Measurements from ENCODE around the gene APOM. TPM values are rescaled to one million over a fixed set of nuclear protein-coding genes. Genes with fewer than 3 reads are reported as not detected.

The APOM gene
- total and polyA plus RNA-seq, 5 experiments from 2014 or later, result 2.2 to 8.0 (median 5.0) TPM

DNA sequence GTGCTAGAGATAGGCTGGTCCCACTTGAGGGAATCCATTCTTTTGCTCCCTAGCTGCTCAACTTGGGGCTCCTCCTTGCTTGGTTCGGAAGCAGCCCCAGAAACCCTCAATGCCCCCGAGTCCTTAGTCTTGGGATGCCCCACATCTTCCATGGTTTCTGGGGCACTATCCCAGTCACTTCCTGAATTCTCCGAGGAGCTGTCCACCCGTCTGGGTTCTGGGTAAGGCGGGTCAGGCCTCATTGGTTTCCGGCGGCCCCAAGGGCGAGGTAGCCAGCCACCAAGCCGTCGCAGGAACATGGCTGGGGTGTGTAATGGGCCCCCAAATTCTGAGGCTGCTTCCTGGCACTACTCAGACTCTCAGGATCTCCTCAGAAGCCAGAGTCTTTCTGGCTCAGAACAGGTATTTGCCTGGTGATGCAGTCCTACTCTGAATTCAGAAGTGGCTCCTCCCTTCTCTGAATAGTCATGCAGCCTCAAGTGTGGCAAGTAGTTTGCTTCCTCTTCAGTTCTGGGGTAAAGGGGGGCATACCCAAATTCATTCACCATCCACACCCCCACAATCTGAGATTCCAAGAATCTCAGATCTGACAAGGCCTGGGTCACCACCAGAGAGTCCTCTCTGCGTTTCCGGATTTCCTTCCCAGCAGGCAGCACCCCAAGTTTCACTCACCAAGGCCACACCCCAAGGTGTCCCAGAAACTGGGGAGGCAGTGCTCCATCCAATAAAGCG lies 4.1 kb downstream of the APOM start:
- Mint-ChIP-seq H3K4me3 (peak overlapping the region; percentile 85 to 95 (median 93)), H3K27me3 (no peaks in the 10 kb centered on the region), H3K9me3 (no peaks in the 10 kb centered on the region), H3K36me3 (peaks cover 0 to 45% (median 5%) of the 10 kb centered on the region in 3 donors), H3K27ac (peak overlapping the region; percentile 84 to 93 (median 90)), H3K4me1 (peaks cover 42 to 90% (median 87%) of the 10 kb centered on the region in 4 donors)
- POLR2A ChIA-PET, result interaction anchor here (0.5 to 7.9 kb wide), 12 partner anchors 7 to 299 kb away, joined by 3 to 223 read pairs (median 4); partner anchors contain the start of genes ABHD16A, APOM, BAG6 and NELFE
- ATAC-seq, result peak; percentile 40 to 59
- DNase-seq, result peak in 7 of 10 donors; percentile 8 to 47 (median 26)

DNA sequence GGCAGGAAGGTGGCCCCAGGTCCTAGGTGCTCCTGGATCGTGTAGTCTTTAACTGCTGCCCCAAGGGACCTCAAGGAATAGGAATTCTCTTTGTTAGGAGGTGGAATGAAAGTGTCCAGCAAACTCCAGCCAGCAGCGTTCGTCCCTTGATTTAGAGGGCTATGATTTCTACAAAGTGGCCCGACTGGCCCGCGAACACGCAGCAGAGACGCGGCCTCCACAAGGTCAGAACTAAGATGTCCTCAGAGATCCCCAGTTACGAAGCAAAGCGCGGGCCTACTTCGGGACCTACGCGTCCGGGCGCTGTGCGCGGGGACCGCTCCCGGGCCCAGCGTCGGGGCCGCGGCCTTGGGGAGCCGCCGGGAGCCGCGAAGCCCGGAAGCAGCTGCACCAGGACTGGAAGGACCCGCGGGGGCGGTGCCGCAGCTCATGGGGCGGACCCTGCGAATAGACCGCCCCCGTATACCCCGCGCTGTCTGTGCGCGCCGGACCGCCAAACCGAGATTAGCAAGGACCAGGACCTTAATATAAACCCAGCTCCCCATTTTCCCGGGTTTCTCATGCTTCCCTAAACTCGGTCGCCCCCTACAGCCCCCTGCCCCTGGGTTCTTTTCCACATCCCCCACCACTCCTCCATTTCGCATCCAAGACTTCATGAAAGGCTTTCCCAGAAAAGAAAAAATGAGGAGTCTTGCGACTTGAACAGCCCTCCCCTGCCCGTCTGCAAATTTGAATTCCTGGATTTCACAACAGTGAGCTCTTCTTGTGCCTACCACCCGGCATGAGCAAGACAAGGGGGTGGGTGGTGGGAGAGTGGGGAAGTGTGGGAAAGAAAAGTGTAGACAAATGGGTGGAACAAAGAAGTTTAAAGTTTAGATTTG lies 4.9 kb downstream of the APOM start, which contains the start of gene C6orf47:
Gene C6orf47 (minus strand): TSS at position 398 of the 881 bp plus-strand sequence. CDS start 831 bp downstream, outside the sequence.
- Mint-ChIP-seq H3K4me1 (peaks cover 39 to 89% (median 83%) of the 10 kb centered on the region in 4 donors), H3K36me3 (peaks cover 0 to 42% (median 5%) of the 10 kb centered on the region in 3 donors), H3K27me3 (no peaks in the 10 kb centered on the region), H3K4me3 (peak within 1 kb of the TSS; percentile 85 to 95 (median 93)), H3K27ac (peak within 1 kb of the TSS; percentile 84 to 93 (median 90)), H3K9me3 (no peaks in the 10 kb centered on the region)
- POLR2A ChIA-PET, result interaction anchor here (0.5 to 7.9 kb wide), 18 partner anchors 8 to 753 kb away, joined by 3 to 223 read pairs (median 4); partner anchors contain the start of genes ABHD16A, APOM, BAG6 and DDX39B
- DNase-seq (peak; percentile 59 to 81 (median 69)), ATAC-seq (peak; percentile 57 to 74)

DNA sequence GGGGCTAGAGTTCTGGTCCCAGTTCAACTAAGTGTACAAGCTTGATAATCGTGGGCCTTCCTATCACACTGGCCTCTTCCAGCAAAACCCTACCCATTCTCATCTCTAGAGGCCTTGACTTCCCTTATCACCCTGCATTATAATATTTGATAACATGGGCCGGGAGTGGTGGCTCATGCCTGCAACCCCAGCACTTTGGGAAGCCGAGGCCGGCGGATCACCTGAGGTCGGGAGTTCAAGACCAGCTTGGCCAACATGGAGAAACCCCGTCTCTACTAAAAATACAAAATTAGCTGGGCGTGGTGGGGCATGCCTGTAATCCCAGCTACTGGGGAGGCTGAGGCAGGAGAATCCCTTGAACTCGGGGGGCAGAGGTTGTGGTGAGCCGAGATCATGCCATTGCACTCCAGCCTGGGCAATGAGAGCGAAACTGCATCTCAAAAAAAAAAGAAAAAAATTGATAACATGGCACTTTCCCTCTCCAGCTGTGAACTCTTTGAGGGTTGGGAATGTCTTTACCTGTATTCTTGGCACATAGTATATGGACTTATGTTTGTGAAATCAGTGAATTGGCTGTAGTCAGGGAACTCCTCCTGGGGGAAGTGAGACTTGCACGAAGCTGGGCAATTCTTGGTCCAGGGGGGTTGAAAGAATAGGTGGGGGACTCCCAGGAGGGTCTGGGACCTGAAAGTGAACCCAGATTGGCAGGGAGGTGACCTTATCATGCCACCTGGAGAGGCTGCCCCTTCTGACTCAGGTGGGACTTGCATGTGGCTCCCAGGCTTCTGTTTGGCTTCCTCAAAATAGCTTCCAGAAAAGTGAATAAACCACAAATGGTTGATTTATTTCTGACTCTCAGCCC lies 5.8 kb downstream of the APOM start:
- peak overlapping the region; percentile 72 to 93 (median 90) for H3K27ac Mint-ChIP-seq
- POLR2A ChIA-PET, result interaction anchor here (0.7 to 7.9 kb wide), 19 partner anchors 9 to 754 kb away, joined by 3 to 223 read pairs (median 3); partner anchors contain the start of genes ABHD16A, APOM, BAG6 and DDX39B
- DNase-seq (no peak), ATAC-seq (no peak)
- H3K36me3 Mint-ChIP-seq, result peaks cover 0 to 40% (median 4%) of the 10 kb centered on the region in 3 donors
- peaks cover 40 to 89% (median 83%) of the 10 kb centered on the region in 4 donors for H3K4me1 Mint-ChIP-seq
- no peaks in the 10 kb centered on the region for H3K27me3 Mint-ChIP-seq
- no peaks in the 10 kb centered on the region for H3K9me3 Mint-ChIP-seq
- H3K4me3 Mint-ChIP-seq, result peak overlapping the region; percentile 80 to 95 (median 93)

DNA sequence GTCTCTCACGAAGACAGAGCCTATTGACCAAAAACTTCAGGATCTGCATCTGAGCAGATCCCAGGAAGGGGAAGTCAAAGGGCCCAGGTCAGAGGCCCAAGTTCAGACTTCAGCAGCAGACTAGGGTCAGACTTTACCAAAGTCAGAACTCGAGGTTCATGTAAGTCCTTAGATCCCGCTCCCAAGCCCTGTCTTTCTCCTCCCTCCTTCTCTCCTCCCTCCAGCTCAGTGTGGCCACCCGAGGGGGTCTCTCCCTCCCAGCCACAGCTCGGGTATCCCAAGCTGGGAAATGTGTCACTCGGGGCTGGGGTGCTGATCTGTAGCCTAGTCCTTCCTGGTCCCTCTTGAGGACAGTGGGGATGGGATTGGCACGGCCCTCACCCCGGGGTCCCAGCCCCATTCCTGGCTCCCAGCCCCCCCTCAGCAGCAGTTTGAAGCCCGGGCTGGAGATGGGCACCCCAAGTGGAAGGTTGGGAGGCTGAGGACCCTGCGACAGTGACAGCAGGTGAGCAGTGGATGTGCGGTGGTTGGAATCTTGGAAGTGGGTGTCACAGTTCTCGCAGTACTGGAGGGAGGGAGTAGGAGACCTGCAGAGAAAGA lies 6.5 kb downstream of the APOM start:
- Mint-ChIP-seq H3K4me1 (peaks cover 40 to 91% (median 82%) of the 10 kb centered on the region in 4 donors), H3K27me3 (no peaks in the 10 kb centered on the region), H3K4me3 (peak overlapping the region; percentile 36 to 95 (median 69)), H3K9me3 (no peaks in the 10 kb centered on the region), H3K27ac (peak overlapping the region in 9 of 10 donors; percentile 52 to 92 (median 70)), H3K36me3 (peaks cover 0 to 42% (median 3%) of the 10 kb centered on the region in 3 donors)
- ATAC-seq (no peak), DNase-seq (no peak)
- POLR2A ChIA-PET, result interaction anchor here (0.6 to 7.9 kb wide), 7 partner anchors 9 to 203 kb away, joined by 3 to 223 read pairs (median 3); partner anchors contain the start of genes ABHD16A, APOM and BAG6

DNA sequence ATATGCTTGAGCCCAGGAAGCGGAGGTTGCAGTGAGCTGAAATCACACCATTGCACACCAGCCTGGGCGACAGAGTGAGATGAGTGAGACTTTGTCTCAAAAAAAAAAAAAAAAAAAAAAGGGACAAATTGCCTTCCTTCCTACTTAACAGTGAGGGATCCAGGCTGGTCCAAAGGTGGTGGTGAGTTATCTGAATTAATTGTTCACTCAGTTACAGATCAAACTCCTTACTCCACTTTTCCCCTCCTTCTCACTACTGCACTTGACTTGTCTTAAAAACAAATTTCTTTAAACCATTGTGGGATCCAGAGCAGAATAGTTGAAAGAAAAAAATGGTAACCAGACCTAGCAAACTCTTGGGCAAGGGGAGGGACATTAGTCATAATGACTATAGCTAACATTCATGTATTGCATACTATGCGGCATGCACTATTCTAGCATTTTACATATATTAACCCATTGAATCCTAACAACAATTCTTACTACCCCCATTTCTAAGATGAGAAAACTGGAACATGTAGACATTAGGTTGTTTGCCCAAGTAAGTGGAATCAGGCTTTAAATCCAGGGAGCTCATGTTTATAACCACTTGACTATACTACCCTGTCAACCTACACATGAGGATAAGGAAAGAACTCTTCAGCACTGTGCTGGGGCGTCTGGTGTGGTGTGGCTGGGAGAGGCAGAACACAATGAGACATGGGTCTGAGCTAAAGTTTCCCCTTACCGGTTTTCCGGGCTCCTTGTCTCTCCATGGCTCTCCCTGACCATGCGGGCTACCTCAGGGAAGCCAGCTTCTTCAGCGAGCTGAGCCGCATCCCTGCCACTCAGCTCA lies 7.6 kb downstream of the APOM start:
- peaks cover 0 to 45% (median 10%) of the 10 kb centered on the region in 3 donors for H3K36me3 Mint-ChIP-seq
- no peaks in the 10 kb centered on the region for H3K9me3 Mint-ChIP-seq
- peak overlapping the region; percentile 93 to 100 (median 97) for H3K4me3 Mint-ChIP-seq
- no peak for DNase-seq
- peak overlapping the region; percentile 73 to 99 (median 98) for H3K27ac Mint-ChIP-seq
- POLR2A ChIA-PET, result interaction anchor here (0.6 to 7.9 kb wide), 8 partner anchors 10 to 201 kb away, joined by 3 to 223 read pairs (median 4); partner anchors contain the start of genes ABHD16A, APOM, BAG6 and DDX39B
- no peaks in the 10 kb centered on the region for H3K27me3 Mint-ChIP-seq
- ATAC-seq, result no peak
- peaks cover 35 to 90% (median 81%) of the 10 kb centered on the region in 4 donors for H3K4me1 Mint-ChIP-seq

DNA sequence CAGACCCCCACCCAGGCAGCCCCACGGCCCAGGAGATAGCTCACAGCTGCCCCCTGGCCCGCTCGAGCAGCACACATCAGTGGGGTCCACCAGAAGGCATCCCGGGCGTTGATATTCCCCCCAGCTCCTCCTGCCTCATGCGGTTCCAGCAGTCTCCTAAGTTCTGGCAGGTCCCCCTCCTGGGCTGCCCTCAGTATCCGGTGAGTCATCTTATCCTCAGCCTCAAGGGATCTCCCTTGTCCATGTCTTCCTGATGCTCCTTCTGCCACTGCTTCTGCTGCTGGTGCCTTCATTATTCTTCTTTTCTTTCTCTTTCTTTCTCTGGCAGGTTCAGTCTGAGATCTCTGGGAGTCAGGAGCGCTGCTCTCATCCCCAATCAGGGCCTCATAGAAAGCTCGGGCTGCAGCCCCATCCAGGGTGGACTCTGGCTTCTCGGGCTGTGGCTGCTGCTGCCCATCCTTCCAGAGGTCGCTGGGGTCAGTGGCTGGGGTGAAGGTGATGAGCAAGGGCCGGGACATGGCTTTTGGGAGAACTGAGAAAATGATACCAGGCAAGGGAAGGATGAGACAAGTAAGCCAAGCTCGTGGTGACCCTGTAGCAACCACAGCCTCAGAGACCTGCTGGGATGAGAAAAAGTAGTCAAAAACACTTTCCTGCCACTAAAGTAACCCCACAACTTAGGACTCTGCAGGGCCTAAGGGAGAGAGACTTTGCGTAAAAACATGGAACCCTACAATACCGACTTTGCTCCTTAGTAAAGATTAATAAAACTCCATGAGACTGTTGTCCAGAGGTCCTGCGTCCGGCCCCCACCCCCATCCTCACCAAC lies 8.5 kb downstream of the APOM start:
- ATAC-seq (no peak), DNase-seq (no peak)
- Mint-ChIP-seq H3K27me3 (no peaks in the 10 kb centered on the region), H3K9me3 (no peaks in the 10 kb centered on the region), H3K4me1 (peaks cover 30 to 87% (median 77%) of the 10 kb centered on the region in 4 donors), H3K4me3 (peak overlapping the region; percentile 93 to 100 (median 97)), H3K27ac (peak overlapping the region; percentile 96 to 99 (median 98)), H3K36me3 (peaks cover 0 to 49% (median 10%) of the 10 kb centered on the region in 3 donors)
- POLR2A ChIA-PET, result interaction anchor here (0.6 to 7.9 kb wide), 27 partner anchors 11 to 1607 kb away, joined by 3 to 223 read pairs (median 3); partner anchors contain the start of genes ABHD16A, APOM, ATF6B and BAG6

DNA sequence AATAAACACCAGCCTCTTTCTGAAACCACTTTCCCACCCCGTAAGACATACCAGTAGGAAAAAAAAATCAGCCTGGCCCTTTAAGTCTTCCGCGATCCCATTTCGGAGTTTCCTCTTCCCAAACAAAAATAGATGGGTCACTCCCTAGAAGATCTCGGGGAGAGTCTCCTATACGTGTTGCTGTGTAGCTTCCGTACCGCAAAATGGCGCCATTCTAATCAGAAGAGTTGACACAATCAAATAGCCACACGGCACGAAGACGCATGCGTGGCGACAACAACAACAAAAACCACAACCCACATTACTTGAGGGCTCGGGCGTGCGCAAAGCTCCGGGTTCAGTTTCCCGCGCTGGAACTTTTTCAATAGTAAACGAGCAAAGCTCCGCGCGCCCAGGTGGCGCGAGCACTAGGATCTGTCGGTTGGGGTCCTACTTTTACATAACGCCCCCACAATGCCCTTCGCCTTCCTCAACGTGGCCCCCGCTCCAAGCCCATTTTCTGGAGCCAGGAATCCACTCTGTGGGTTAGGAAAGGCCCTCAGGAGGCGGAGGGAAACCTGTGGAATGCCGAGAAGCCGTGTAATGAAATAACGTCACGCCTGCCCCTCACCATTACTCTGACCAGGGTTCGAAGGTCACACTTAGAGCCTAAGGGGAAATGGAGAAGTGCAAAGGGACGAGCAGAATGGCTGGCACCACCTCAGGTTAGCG lies 9.3 kb downstream of the APOM start, which contains the start of gene GPANK1:
Gene GPANK1 (minus strand): TSS at position 208 of the 711 bp plus-strand sequence. CDS start 519 bp downstream, outside the sequence.
- H3K36me3 Mint-ChIP-seq, result peaks cover 0 to 57% (median 9%) of the 10 kb centered on the region in 3 donors
- peak; percentile 74 to 95 (median 88) for DNase-seq
- POLR2A ChIA-PET, result interaction anchor here (0.6 to 7.9 kb wide), 24 partner anchors 12 to 1602 kb away, joined by 3 to 223 read pairs (median 4); partner anchors contain the start of genes ABHD16A, APOM, ATF6B and BAG6
- H3K27ac Mint-ChIP-seq, result peak within 1 kb of the TSS; percentile 96 to 99 (median 98)
- H3K4me1 Mint-ChIP-seq, result peaks cover 23 to 80% (median 71%) of the 10 kb centered on the region in 4 donors
- ATAC-seq, result peak; percentile 41 to 43
- peak within 1 kb of the TSS; percentile 93 to 100 (median 97) for H3K4me3 Mint-ChIP-seq
- no peaks in the 10 kb centered on the region for H3K27me3 Mint-ChIP-seq
- H3K9me3 Mint-ChIP-seq, result no peaks in the 10 kb centered on the region

DNA sequence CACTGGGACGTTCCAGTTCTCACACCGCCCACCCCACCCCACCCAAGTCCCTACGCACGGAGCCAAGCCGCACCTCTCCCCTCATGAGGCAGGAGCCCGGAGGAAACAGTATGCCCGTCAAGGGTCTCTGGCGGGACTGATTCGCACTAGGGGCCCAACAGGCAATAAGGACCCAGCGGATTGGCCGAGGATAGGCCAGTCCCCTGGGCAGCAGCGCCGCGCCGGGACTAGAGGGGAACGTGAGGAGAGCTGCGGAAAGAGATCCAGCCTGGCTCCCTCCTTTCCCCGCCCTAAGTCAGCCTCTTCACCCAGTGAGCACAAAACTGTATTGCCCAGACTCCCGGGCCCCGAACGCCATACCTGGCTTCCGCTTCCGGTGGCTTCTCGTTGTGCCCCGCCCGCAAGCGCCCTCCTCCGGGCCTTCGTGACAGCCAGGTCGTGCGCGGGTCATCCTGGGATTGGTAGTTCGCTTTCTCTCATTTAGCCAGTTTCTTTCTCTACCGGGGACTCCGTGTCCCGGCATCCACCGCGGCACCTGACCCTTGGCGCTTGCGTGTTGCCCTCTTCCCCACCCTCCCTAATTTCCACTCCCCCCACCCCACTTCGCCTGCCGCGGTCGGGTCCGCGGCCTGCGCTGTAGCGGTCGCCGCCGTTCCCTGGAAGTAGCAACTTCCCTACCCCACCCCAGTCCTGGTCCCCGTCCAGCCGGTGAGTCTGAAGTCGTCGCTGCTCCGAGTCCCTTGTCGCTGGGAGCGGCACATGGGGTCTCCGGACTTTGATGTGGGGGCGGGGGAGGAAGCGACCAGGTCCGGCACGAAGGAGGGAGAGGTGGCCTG lies 10.0 kb downstream of the APOM start, which contains the start of gene CSNK2B:
Gene CSNK2B (plus strand): TSS at position 580 of the 836 bp plus-strand sequence. CDS start 752 bp downstream, outside the sequence.
- ATAC-seq, result peak; percentile 85 to 86
- Mint-ChIP-seq H3K9me3 (no peaks in the 10 kb centered on the region), H3K36me3 (peaks cover 0 to 65% (median 9%) of the 10 kb centered on the region in 3 donors), H3K27me3 (no peaks in the 10 kb centered on the region), H3K4me1 (peaks cover 21 to 73% (median 67%) of the 10 kb centered on the region in 4 donors), H3K27ac (peak within 1 kb of the TSS; percentile 96 to 99 (median 98)), H3K4me3 (peak within 1 kb of the TSS; percentile 93 to 100 (median 97))
- DNase-seq, result peak; percentile 94 to 98 (median 98)
- POLR2A ChIA-PET, result interaction anchor here (0.8 to 7.9 kb wide), 19 partner anchors 13 to 462 kb away, joined by 3 to 223 read pairs (median 4); partner anchors contain the start of genes ABHD16A, APOM, ATF6B and BAG6
